ENCODE results near the gene TSFM.

DNA sequence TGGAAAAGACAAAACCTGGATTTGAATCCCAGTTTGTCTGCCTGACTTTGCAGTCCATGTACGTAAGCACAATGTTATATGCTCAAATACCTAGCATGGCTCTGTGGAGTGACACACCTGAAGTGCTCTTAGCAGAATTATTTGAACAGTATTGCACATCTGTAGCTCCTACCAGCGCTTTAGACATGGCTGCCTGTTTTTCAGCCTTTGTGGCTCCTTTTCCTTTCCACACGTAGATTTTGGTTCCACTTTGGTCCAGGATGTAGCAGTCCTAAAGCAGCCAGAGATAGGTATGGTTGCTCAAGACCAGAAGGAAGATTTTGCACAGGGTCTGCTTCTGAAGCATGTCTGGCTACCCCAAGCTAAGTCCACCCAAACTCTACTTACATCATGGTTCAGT is 26.8 kb downstream of the TSFM start:
- TF ChIP-seq CTCF (conservative IDR thresholded peaks at IDR 0.05 in 1 of 2, IDR thresholded peaks at IDR 0.05 in 1 of 2; ENCODE audit: low read depth in 1 of 2, low read length in 2 of 2): no peak
- TF ChIP-seq EZH2 (IDR thresholded peaks at IDR 0.05; ENCODE audit: low read length, missing control alignments): no peak

Measured in fibroblast of lung (primary cell).